GM19467 (cell line): ENCODE results near the gene PABPN1.
"Not testable (repeated sequence)": the region's sequence is repeated elsewhere in the genome, so short reads cannot be mapped to it uniquely, and the experiment has no call there.

Source experiments
- ATAC-seq: cut with Tn5 transposase; IDR thresholded peaks from one replicate; pipeline ENCODE4 v1.9.1; 2021; ENCODE audit warnings: mild to moderate bottlenecking, moderate library complexity; ENCODE audit not compliant: unreplicated experiment

The PABPN1 gene

DNA sequence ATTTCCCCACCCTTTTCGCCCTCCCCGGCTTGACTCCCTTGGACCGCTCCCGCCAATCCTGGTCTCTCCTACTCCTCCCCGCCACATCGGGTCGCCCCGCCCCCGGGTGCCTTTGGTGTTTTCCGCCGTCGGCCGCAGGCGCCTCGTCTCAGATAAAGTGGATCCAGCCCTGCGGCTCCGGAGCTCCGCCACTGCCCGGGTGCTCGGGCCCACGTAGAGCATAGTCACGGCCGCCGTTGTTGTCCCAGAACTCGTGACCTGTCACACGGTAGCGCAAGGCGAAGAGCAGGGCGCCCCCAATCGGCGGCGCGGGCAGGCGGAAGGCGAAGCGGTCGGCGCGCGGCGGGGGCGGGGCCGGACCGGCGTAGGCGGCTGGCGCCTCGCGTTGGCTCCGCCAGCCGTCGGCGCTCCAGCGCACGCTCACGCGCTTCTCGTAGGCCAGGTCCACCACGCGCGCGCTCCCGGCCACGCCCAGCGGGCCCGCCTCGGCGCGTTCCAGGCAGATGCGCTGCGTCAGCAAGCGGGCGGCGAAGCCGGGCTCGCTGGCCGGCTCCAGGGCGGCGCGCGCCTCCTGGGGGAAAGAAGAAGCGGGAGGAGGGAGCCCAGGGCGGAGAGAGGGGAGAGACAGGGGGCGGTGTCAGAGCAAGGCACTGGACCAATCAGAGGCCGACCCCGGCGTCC, 19.8 kb upstream of the PABPN1 start:
- ATAC-seq: peak; percentile 86

DNA sequence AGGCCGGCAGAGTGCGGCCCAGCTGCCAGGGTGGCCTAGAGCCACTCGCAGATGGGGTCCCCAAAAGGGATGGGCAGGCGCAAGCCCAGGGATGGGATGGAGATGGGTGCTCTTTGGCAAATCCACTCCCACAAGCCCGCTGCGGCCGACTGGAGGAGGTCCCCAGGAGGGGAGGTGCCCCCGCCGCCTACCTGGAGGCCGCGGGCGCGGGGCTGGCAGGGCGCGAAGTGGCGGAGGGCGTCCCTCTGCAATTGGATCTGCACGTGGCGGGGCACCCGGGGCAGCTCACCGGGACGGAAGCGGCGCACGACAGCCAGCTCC, 19.3 kb upstream of the PABPN1 start:
- ATAC-seq: peak; percentile 10

DNA sequence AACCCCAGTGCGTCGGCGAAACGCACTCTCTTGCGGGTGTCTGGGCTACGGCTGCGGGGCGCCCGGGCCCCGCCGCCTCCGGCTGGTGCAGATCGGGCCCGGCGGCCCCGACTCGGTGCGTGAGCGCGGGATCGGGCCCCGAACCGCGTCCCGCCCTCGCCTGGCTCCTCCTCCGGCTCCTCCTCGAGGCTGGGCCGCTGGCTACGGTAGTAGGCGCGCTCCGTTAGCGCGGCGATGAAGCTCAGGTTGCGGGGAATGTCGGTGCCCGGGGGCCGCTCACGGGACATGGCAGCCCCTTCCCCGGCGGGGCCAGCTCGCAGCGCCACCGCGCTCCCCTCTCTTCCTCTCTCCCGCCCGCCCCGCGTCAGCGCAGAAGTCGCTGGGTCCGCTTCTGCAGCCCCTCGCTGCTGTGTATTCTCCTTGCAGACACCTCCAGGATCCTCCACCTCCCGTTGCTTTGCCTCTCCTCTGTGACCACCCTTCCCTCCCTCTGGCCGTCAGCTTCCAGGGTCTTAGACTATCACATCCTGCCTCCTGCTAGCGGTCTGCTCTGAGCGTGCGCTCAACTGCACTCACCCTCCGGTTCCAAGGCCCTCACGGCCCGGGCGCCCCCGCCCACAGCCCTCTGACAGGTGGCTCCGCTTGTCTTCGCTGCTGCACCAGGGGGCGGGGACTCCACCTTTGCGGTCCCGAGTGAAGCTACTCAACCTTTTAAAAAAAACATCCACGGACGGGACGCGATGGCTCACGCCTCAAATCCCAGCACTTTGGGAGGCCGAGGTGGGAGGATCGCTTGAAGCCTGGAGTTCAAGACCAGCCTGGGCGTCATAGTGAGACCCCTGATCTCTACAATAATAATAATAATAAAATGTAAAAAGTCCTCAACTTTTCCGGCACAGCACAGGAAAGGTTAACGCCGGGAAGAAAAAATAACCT, 18.7 kb upstream of the PABPN1 start, which contains the start of gene PPP1R3E:
PPP1R3E (minus strand) TSS at position 570 of the 936 bp plus-strand sequence; CDS start at position 287, 283 bp downstream.
- peak; percentile 24 for ATAC-seq

DNA sequence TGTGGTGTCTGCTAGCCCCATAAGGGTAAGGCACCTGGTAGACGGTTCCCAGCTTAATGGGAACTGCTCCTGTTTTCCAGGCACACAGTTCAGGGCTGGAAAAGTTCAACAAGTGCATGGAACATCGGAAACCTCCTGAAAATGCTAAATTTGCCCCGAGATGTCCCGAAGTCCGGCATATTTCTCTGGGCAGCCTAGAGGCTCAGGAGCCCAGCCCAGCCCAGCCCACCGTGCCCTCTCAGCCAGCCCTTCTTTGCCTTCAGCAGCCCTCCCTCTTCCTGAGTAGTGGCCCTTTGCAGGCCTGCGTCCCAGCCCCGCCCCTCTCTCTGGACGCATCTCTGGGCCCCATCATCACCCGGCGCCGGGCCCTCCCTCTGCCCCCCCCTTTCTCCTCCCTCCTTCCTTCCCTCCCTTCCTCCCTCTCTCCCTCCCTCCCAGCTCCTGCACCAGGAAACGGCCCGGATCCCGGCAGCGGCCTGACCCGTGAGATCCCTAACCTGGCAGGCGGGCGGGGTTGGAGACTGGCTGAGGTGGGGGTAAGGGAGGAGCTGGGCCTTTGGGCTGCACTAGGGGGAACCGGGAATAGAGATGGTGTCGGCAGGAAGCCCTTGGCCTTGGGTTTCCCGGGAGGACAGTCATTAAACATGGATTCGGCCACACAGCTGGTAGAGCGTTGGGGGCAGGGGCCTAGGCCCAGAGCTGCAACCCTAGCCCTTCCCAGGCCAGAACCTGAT, 14.7 kb upstream of the PABPN1 start, which contains the start of gene BCL2L2:
BCL2L2 (plus strand) TSS at position 422 of the 734 bp plus-strand sequence. CDS start 935 bp downstream, outside the sequence.
- ATAC-seq: no peak

DNA sequence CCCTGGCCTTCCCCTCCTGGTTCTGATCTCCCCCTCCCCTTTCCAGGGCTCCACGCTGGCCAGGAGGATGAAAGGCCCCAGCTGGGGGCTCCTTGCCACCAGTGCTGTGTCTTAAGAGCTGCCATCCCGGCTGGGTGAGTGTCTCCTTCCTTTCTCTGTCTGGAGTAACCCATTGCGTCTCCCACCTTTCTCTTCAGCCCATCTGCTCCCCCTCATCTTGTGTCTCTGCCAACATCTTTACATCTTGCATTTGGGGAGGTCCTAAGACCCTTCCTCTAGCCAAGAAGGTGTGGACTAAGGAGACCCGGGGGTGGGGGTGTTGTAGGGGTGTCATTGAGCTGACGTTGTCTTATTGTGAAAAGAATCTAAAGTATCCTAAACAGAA, 14.1 kb upstream of the PABPN1 start:
- ATAC-seq: no peak

DNA sequence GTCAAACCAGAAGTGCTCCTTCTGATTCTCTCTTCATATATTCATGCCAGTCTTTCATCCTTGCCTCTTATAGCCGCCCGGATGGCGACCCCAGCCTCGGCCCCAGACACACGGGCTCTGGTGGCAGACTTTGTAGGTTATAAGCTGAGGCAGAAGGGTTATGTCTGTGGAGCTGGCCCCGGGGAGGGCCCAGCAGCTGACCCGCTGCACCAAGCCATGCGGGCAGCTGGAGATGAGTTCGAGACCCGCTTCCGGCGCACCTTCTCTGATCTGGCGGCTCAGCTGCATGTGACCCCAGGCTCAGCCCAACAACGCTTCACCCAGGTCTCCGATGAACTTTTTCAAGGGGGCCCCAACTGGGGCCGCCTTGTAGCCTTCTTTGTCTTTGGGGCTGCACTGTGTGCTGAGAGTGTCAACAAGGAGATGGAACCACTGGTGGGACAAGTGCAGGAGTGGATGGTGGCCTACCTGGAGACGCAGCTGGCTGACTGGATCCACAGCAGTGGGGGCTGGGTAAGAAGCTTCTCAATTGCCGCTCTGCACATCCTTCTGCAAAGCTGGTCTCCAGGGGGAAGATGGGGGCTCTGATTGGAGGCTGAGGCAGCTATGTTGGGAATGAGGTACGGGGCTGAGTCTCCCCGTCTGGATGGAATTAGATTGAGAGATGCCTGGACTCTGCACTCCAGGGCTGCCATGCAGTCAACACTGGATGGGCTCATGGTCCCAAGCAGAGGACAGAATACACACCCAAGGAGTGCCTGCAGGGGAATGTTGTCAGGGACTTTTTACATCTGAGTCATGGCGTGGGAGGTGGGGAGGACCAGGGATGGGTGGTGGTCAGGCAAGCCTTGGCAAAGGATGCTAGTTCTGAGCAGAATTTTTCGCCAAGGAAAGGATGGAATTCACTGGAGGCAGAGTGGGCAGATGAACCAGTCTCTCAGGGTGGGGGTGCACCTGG, 13.3 kb upstream of the PABPN1 start:
- no peak for ATAC-seq

DNA sequence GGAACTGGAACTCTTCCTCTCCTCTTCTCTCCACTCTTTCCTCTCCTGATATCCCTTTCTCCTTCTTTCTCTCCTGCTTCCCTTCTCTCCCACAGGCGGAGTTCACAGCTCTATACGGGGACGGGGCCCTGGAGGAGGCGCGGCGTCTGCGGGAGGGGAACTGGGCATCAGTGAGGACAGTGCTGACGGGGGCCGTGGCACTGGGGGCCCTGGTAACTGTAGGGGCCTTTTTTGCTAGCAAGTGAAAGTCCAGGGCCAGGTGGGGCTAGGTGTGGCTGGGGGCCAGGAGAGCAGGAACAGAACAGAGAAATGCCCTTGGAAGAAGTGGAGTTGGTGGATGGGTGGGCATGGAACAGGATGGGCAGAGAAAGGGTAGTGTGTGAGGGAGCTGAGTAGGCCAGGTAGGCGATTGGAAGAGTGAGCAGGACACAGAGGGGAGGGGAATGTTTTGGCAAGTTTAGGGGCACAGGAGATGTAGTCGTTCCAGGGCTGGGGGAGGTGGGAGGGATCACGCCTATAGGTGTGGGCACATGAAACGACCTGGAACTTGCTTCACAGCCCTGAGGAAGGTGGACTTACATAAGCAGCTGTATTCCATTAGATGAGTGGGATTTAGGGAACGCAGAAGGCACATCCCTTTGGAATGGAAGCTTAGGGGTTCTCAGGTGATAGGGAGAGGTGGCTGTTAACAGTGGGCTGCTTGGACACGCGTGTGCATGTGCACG, 12.4 kb upstream of the PABPN1 start:
- no peak for ATAC-seq

DNA sequence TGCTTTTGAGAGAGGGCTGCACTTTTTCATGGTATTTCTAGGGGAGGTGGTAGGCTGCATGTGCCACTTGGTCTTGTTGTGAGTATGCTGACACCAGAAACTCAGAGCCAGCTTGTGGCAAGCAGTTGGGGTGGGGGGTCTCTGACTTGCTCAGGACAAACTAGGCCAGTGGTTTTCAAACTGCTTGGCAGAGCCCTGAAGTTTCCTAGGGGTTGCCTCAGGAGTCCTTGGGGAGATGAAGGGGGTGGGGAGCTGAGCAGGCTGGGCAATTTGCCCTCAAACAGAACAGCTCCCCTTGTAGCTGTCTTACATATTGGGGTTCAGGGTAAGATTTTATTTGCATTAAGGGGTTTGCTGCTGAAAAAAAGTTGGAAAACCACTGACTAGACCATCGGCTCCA, 10.7 kb upstream of the PABPN1 start:
- ATAC-seq: no peak

DNA sequence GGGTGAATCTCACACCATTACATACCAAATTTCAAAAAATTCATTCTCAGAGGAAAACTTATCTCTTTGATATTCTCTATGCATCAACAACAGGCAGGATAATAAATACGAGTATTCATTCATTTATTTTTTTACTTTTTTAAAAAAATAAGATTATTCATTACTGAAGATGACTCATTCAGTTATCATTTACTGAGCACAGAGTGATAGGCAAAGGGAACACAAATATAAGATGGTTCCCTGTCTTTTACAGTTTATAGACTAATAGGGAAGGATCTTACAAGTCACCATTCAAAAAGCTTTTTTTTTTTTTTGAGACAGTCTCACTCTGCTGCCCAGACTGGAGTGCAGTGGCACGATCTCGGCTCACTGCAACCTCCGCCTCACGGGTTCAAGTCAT, 5.0 kb upstream of the PABPN1 start:
- ATAC-seq: no peak

DNA sequence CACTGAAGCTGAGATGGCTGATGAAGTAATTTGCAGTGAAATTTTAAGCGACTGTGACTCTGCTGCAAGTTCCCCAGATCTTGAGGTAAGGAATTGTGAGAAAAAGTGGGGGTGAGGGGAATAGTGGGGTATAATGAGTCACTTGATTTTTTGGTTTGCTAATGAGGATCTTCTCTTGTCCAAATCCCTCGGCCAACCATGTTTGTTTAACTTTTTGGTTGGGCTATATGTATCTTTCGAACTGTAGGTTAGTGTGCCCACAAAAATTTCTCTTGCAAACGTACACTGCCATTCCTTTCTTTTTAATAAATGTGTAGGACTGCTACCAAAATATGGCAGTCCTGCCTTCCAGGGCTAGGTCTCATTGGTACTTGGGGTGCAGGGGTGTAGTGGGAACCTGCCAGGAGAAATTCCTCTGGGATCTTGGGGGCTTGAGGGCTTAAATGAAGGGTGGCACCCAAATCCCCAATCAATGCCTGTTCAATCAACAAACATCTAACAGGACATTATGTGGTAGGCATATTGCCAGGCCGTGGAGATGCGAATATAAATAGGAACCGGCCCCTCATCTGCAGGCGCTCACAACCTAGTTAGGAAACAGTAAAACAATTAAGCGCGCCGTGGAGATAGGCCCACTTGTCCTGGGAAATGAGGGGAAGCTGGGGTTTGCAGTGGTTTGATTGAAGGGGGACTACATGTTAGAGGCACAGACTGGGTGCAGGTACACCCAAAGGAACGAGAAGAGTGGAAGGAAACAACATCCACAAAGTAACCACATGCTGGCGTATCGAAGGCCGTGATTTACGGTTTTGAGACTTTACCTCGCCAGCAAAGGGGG, 1.3 kb upstream of the PABPN1 start:
- ATAC-seq: no peak

DNA sequence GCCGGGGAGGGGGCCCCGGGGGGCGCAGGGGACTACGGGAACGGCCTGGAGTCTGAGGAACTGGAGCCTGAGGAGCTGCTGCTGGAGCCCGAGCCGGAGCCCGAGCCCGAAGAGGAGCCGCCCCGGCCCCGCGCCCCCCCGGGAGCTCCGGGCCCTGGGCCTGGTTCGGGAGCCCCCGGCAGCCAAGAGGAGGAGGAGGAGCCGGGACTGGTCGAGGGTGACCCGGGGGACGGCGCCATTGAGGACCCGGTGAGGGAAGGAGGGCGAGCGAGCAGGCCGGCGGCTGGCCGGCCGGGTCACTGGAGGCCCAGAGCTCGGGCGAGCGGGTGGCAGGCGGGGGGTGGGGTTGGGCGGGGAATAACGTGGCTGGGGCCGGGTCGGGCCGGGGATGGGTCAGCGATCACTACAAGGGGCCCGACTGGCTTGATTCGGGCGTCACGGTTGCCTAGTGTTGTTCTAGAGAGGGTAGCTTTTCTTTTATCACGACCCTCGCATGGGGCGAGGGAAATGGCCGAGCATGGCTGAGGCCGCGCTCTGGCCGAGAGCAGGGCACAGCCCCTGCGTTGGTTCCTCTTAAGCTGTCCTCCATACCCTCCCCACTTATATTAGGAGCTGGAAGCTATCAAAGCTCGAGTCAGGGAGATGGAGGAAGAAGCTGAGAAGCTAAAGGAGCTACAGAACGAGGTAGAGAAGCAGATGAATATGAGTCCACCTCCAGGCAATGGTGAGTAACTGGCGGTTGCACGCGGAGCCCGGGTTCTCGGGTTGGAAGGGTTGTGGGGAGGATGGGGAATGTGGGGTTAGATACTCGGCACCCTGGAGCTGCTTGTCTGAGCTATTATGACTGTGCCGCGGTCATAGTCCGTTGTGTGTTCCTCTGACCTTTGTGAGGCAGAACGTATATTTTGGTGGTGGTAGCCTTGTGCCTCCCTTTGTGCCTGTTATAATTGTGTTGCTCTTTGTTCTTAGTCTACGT, 603 bp downstream of the PABPN1 start:
- ATAC-seq: peak; percentile 6

DNA sequence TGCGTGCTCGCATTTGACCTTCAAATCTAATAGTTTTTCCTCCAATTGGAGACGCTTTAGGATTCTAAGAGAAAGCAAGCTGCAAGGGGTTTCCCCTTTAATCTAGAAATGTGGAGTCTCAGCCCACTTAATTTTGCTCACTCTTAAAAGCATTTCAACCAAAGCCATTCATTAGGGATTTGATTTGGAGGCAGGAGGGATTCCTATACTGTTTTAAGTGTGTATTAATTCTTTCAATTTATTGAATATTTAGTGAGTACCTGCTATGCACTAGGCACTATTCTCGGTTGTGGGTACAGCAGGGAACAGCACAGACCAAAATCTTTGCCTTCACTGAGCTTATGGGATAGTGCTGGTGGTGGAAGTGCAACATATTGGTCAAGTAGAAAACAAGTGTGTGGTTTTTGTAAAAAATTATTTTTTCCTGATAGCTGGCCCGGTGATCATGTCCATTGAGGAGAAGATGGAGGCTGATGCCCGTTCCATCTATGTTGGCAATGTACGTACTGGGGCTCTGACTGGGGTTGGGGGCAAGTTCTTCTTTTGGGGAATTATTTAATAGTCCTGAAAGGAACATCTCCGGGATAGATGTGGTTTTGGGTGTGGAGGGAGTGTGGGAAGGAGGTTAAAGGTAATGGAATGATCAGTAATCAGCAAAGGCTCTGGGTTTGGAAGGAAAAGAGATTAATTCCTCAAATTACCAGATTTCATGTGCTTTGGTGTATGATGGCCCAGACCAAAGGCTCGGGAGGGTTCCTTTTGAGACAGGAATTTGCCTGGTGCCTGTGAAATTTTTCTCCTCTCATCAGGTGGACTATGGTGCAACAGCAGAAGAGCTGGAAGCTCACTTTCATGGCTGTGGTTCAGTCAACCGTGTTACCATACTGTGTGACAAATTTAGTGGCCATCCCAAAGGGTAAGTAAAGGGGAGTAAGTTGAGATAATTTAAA, 1.6 kb downstream of the PABPN1 start:
- ATAC-seq: no peak

DNA sequence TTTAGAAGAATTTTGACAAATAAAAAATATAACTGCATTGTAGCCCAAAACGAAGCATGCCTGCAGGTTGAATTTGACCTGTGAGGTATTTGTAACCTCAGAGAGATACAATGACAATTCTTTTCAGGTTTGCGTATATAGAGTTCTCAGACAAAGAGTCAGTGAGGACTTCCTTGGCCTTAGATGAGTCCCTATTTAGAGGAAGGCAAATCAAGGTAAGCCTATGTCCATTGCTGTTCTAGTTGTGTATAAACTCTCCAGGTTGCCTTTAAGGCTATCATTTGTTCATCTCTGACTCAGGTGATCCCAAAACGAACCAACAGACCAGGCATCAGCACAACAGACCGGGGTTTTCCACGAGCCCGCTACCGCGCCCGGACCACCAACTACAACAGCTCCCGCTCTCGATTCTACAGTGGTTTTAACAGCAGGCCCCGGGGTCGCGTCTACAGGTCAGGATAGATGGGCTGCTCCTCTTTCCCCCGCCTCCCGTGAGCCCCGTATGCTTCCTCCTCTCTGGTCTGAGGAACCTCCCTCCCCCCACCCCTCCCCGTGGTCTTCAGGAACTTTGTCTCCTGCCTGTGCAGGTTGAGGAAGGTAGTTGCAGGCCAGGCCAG, 2.7 kb downstream of the PABPN1 start:
- ATAC-seq: no peak

DNA sequence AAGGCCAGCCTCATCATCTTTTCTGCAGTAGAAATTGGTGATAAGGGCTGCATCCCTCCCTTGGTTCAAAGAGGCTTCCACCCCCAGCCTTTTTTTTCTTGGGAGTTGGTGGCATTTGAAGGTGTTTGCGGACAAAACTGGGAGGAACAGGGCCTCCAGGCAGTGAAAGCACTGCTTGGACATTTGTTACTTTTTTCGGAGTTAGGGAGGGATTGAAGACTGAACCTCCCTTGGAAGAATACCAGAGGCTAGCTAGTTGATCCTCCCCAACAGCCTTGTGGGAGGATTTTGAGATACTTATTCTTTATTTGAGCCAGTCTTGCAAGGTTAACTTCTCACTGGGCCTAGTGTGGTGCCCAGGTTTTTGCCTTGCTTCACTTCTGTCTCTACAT, 3.2 kb downstream of the PABPN1 start:
- no peak for ATAC-seq

DNA sequence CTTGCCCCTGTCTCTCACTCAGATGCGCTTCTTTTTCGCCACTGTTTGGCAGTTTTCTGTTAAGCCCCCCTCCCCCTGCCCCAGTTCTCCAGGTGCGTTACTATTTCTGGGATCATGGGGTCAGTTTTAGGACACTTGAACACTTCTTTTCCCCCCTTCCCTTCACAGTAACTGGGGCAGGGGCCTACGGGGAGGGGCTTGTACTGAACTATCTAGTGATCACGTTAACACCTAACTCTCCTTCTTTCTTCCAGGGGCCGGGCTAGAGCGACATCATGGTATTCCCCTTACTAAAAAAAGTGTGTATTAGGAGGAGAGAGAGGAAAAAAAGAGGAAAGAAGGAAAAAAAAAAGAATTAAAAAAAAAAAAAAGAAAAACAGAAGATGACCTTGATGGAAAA, 3.7 kb downstream of the PABPN1 start:
- no peak for ATAC-seq

DNA sequence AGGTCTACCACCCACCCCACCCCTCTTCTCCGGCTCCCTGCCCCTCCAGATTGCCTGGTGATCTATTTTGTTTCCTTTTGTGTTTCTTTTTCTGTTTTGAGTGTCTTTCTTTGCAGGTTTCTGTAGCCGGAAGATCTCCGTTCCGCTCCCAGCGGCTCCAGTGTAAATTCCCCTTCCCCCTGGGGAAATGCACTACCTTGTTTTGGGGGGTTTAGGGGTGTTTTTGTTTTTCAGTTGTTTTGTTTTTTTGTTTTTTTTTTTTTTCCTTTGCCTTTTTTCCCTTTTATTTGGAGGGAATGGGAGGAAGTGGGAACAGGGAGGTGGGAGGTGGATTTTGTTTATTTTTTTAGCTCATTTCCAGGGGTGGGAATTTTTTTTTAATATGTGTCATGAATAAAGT, 4.5 kb downstream of the PABPN1 start:
- ATAC-seq: not testable (repeated sequence)
